Peyer's patch (tissue), 4 donors: ENCODE data around the gene HRC.

Experiments used
- POLR2A ChIP-seq, 2 donors: fragments of 450-650 bp; IDR thresholded peaks; one replicate each; pipeline ENCODE4 v1.5.1; 2017; ENCODE audit warnings: antibody characterized with exemption in 2 of 2, mild to moderate bottlenecking in 2 of 2, moderate library complexity in 2 of 2
- TF ChIP-seq, protein P1 (sequence below), 6 experiments: fragments of 450-650 bp in 4 of 6; fragments of 200-600 bp in 2 of 6; sonication (generic) in 1 of 6; IDR thresholded peaks; one replicate each; pipeline ENCODE4 v1.5.1; 2017 to 2019; ENCODE audit warnings: antibody characterized with exemption in 6 of 6, mild to moderate bottlenecking in 3 of 6, moderate library complexity in 1 of 6

DNA sequence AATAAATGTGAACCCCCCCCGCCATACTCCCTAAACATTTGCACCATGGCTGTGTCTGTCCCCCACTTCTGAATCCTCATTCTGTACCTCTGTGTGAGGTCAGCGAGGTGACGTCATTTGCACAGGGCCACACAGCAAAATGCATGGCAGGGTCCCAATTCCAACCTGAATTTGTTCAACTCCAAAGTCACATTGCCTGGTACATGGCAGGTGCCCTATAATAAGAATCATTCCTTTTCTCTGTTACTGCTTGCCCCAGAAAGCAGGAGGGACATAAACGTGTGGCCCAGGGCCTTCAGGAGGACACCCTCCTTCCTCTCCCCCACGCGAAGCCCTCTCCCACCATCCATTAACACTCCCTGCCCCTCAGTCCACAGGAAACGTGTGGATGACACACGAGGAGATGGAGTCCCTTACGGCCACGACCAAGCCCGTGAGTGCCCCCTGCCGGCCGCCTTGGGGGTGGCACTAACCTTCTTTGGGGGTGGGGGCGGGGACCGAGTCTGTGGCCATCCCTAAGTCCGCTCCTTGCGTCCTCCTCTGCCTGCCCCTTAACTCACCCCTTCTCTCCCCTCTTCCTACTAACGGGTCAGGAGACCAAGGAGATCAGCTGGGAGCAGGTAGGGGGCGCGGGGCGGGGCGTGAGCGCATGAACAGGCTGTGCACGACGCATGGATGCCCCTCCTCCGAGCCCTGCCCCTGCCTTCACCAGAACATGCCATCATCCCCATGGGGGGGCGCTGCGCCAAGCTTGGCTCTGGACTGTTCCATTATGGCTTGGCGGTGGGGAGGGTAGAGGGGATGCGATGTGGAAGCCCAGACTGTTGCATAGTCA is 9.4 kb downstream of the HRC start:
- TF ChIP-seq, protein P1, sequence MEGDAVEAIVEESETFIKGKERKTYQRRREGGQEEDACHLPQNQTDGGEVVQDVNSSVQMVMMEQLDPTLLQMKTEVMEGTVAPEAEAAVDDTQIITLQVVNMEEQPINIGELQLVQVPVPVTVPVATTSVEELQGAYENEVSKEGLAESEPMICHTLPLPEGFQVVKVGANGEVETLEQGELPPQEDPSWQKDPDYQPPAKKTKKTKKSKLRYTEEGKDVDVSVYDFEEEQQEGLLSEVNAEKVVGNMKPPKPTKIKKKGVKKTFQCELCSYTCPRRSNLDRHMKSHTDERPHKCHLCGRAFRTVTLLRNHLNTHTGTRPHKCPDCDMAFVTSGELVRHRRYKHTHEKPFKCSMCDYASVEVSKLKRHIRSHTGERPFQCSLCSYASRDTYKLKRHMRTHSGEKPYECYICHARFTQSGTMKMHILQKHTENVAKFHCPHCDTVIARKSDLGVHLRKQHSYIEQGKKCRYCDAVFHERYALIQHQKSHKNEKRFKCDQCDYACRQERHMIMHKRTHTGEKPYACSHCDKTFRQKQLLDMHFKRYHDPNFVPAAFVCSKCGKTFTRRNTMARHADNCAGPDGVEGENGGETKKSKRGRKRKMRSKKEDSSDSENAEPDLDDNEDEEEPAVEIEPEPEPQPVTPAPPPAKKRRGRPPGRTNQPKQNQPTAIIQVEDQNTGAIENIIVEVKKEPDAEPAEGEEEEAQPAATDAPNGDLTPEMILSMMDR (IDR thresholded peaks at IDR 0.05) = peak; percentile 51 to 86 (median 82)
- TF ChIP-seq POLR2A (IDR thresholded peaks at IDR 0.05) = no peak
